Central memory CD8-positive, alpha-beta T cell (primary cell): ENCODE results near the gene TM6SF1.
"Not testable (repeated sequence)": the region's sequence is repeated elsewhere in the genome, so short reads cannot be mapped to it uniquely, and the experiment has no call there.

ENCODE experiments used
- ATAC-seq: fragments of 150-1000 bp; cut with Tn5 transposase; replicated peaks from 2 replicates; pipeline ENCODE4 v1.10.0; 2022; ENCODE audit warnings: mild to moderate bottlenecking, moderate FRiP score, moderate number of reproducible peaks; ENCODE audit not compliant: poor library complexity, severe bottlenecking; ENCODE audit errors: extremely low read depth
- DNase-seq, 2 donors: peaks; one replicate each; pipeline ENCODE4 v3.0.0; 2021; ENCODE audit warnings: low spot score in 2 of 2
- H3K27ac Mint-ChIP-seq: one replicate; pipeline ENCODE4 v1.8.0; 2022; ENCODE audit warnings: low read depth, mild to moderate bottlenecking, moderate library complexity, mixed read lengths
- H3K27me3 Mint-ChIP-seq: one replicate; pipeline ENCODE4 v1.8.0; 2022; ENCODE audit warnings: mixed read lengths
- H3K36me3 Mint-ChIP-seq: one replicate; pipeline ENCODE4 v1.8.0; 2022; ENCODE audit warnings: mild to moderate bottlenecking, moderate library complexity, mixed read lengths; ENCODE audit not compliant: insufficient read depth
- H3K4me1 Mint-ChIP-seq: one replicate; pipeline ENCODE4 v1.8.0; 2022; ENCODE audit warnings: mixed read lengths
- H3K4me3 Mint-ChIP-seq: one replicate; pipeline ENCODE4 v1.8.0; 2022; ENCODE audit warnings: mild to moderate bottlenecking, moderate library complexity, mixed read lengths
- H3K9me3 Mint-ChIP-seq: one replicate; pipeline ENCODE4 v1.8.0; 2022; ENCODE audit warnings: mixed read lengths

Gene TM6SF1

GRCh38 chr15:83144771-83145170 lies 37.3 kb downstream of the TM6SF1 start:
- H3K4me3 Mint-ChIP-seq, result no peak overlapping the region
- no peaks in the 10 kb centered on the region for H3K4me1 Mint-ChIP-seq
- peaks cover 35% of the 10 kb centered on the region for H3K27me3 Mint-ChIP-seq
- H3K9me3 Mint-ChIP-seq, result no peaks in the 10 kb centered on the region
- no peak overlapping the region for H3K27ac Mint-ChIP-seq
- DNase-seq (no peak), ATAC-seq (no peak)
- no peaks in the 10 kb centered on the region for H3K36me3 Mint-ChIP-seq

DNA sequence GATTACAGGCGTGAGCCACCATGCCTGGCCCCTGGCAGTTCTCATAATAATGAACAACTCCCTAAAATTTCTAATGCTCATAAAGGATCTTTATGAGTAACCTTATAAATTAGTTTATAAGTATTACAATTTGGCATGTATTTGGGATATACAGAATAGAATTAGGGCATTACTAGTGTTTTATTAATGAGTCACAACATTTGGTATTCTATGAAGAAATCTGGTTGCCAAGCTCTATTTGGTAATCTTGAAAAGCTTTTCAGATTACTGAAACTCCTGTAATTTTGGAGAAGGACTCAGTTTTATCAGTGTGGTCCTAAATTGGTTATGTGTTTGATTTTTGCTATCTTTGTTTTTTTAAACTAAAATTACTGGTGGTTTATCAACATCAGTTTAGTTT lies 45.8 kb downstream of the TM6SF1 start:
- ATAC-seq (no peak), DNase-seq (no peak)
- Mint-ChIP-seq H3K27ac (no peak overlapping the region), H3K27me3 (peaks cover 16% of the 10 kb centered on the region), H3K36me3 (peaks cover 1% of the 10 kb centered on the region), H3K9me3 (no peaks in the 10 kb centered on the region), H3K4me1 (no peaks in the 10 kb centered on the region), H3K4me3 (no peak overlapping the region)

GRCh38 chr15:83155942-83156341 lies 48.5 kb downstream of the TM6SF1 start:
- H3K36me3 Mint-ChIP-seq, result peaks cover 1% of the 10 kb centered on the region
- no peak overlapping the region for H3K4me3 Mint-ChIP-seq
- no peaks in the 10 kb centered on the region for H3K4me1 Mint-ChIP-seq
- DNase-seq (no peak), ATAC-seq (no peak)
- no peaks in the 10 kb centered on the region for H3K9me3 Mint-ChIP-seq
- peaks cover 17% of the 10 kb centered on the region for H3K27me3 Mint-ChIP-seq
- no peak overlapping the region for H3K27ac Mint-ChIP-seq

GRCh38 chr15:83158393-83158792 lies 50.9 kb downstream of the TM6SF1 start:
- no peak for DNase-seq
- H3K36me3 Mint-ChIP-seq, result peaks cover 1% of the 10 kb centered on the region
- peaks cover 29% of the 10 kb centered on the region for H3K27me3 Mint-ChIP-seq
- no peaks in the 10 kb centered on the region for H3K4me1 Mint-ChIP-seq
- no peak overlapping the region for H3K4me3 Mint-ChIP-seq
- H3K9me3 Mint-ChIP-seq, result no peaks in the 10 kb centered on the region
- ATAC-seq, result no peak
- H3K27ac Mint-ChIP-seq, result no peak overlapping the region

DNA sequence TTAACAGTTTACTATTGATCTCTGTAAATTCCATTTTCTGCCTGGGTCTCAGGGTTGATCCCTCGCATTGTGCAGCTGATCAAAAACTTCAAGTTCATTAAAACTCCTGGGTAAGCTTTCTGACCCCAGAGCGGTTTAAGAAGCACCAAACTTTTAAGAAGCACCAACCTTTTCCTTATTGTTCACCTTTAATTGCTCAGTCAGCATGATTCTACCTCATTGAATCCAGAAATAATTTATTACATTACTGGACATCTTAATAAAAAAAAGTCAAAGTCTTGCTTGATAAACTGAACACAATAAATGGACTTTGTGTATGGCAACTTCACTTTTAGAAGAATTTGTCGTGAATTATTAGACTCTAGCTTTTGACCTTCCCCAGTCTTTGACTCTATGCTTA lies 53.3 kb downstream of the TM6SF1 start:
- H3K27ac Mint-ChIP-seq, result no peak overlapping the region
- ATAC-seq (no peak), DNase-seq (no peak)
- H3K36me3 Mint-ChIP-seq, result peaks cover 1% of the 10 kb centered on the region
- H3K4me1 Mint-ChIP-seq, result no peaks in the 10 kb centered on the region
- H3K4me3 Mint-ChIP-seq, result no peak overlapping the region
- H3K27me3 Mint-ChIP-seq, result peaks cover 47% of the 10 kb centered on the region
- no peaks in the 10 kb centered on the region for H3K9me3 Mint-ChIP-seq

DNA sequence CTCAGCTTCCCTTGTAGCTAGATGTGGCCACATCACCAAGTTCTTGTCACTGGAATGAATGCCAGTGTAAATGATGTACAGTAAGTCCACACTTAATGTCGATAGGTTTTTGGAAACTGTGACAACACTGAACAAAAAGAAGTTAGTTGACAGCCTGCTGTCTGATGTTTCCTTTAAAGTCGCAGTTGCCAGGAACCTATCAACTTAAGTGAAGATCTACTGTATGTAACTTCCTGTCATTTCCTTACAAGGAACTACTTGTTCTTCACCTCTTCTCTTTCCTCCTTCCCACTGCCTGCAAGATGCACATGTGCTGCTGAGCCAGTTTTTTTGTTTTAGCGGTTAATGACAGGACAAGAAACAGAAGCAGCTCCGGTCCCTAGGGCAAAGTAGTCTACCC lies 55.6 kb downstream of the TM6SF1 start:
- Mint-ChIP-seq H3K27ac (no peak overlapping the region), H3K4me3 (no peak overlapping the region), H3K36me3 (no peaks in the 10 kb centered on the region), H3K9me3 (peaks cover 8% of the 10 kb centered on the region), H3K4me1 (no peaks in the 10 kb centered on the region), H3K27me3 (peaks cover 70% of the 10 kb centered on the region)
- ATAC-seq (no peak), DNase-seq (no peak)

DNA sequence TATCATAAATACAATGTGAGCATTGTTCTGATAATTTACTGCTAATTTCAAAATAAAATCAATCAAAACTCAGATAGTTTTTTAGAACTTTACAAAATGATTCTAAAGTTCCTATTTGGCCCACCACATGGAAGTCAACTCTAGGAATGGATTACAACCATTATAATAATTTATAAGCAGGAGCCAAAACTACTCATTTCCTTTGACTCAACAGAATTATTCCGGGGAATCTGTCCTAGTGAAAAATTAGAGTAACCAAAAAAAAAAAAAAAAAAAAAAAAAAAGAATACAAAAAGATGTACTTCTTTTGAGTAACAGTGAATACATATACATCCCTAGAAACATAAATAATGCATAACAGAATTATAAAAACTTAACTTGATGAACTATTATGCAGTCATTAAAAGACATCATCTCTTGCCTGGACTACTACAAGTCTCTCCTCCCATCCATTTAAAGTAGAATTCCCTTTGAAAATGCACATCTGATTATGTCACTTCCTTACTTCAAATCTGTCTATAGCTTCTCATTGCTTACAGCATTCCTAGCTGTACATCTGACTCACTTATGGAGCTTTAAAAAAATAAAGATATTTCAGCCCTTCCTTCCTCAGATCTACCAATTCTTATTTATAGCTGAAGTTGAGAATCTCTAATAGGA lies 56.8 kb downstream of the TM6SF1 start:
- no peak for ATAC-seq
- H3K27me3 Mint-ChIP-seq, result peaks cover 75% of the 10 kb centered on the region
- H3K27ac Mint-ChIP-seq, result no peak overlapping the region
- DNase-seq, result no peak
- H3K4me1 Mint-ChIP-seq, result no peaks in the 10 kb centered on the region
- H3K36me3 Mint-ChIP-seq, result no peaks in the 10 kb centered on the region
- H3K4me3 Mint-ChIP-seq, result no peak overlapping the region
- H3K9me3 Mint-ChIP-seq, result peaks cover 8% of the 10 kb centered on the region

GRCh38 chr15:83164771-83165404 lies 57.4 kb downstream of the TM6SF1 start:
- H3K27me3 Mint-ChIP-seq, result peaks cover 69% of the 10 kb centered on the region
- ATAC-seq, result no peak

DNA sequence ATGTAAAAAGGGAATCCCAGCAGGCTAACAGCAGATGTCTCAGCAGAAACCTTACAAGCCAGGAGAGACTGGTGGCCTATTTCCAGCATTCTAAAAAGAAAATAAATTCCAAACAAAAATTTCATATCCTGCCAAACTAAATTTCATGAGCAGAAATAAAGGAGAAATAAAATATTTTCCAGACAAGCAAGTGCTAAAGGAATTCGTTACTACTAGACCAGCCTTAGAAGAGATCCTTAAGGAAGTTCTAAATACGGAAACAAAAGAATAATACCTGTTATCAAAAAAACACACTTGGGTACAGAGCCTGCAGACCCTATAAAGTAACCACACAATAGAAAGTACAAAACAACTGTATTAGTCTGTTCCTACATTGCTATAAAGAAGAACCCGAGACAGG lies 58.8 kb downstream of the TM6SF1 start:
- DNase-seq (no peak), ATAC-seq (no peak)
- no peaks in the 10 kb centered on the region for H3K36me3 Mint-ChIP-seq
- H3K4me3 Mint-ChIP-seq, result no peak overlapping the region
- peaks cover 8% of the 10 kb centered on the region for H3K9me3 Mint-ChIP-seq
- no peaks in the 10 kb centered on the region for H3K4me1 Mint-ChIP-seq
- peaks cover 64% of the 10 kb centered on the region for H3K27me3 Mint-ChIP-seq
- no peak overlapping the region for H3K27ac Mint-ChIP-seq

More at GRCh38 chr15:83164771-83165404, 57.4 kb downstream of the TM6SF1 start:
- Mint-ChIP-seq H3K27ac (no peak overlapping the region), H3K36me3 (no peaks in the 10 kb centered on the region), H3K4me1 (no peaks in the 10 kb centered on the region), H3K9me3 (peaks cover 8% of the 10 kb centered on the region), H3K4me3 (no peak overlapping the region)
- no peak for DNase-seq

GRCh38 chr15:83166830-83167229 lies 59.4 kb downstream of the TM6SF1 start:
- H3K9me3 Mint-ChIP-seq, result peaks cover 8% of the 10 kb centered on the region
- H3K27me3 Mint-ChIP-seq, result peaks cover 64% of the 10 kb centered on the region
- ATAC-seq (no peak), DNase-seq (no peak)
- H3K4me3 Mint-ChIP-seq, result no peak overlapping the region
- H3K27ac Mint-ChIP-seq, result no peak overlapping the region
- H3K36me3 Mint-ChIP-seq, result no peaks in the 10 kb centered on the region
- H3K4me1 Mint-ChIP-seq, result no peaks in the 10 kb centered on the region

- H3K27me3 Mint-ChIP-seq, result peaks cover 44% of the 10 kb centered on the region
- H3K4me3 Mint-ChIP-seq, ATAC-seq, H3K27ac Mint-ChIP-seq, H3K9me3 Mint-ChIP-seq, H3K4me1 Mint-ChIP-seq, DNase-seq, H3K36me3 Mint-ChIP-seq: not testable (repeated sequence)
These were observed 62.1 kb downstream of the TM6SF1 start for GRCh38 chr15:83169576-83169975.

- H3K27ac Mint-ChIP-seq, result no peak overlapping the region
- no peak overlapping the region for H3K4me3 Mint-ChIP-seq
- peaks cover 8% of the 10 kb centered on the region for H3K9me3 Mint-ChIP-seq
- no peak for DNase-seq
- no peak for ATAC-seq
- H3K4me1 Mint-ChIP-seq, result no peaks in the 10 kb centered on the region
- H3K36me3 Mint-ChIP-seq, result no peaks in the 10 kb centered on the region
- H3K27me3 Mint-ChIP-seq, result peaks cover 35% of the 10 kb centered on the region
These were observed 63.2 kb downstream of the TM6SF1 start for GRCh38 chr15:83170474-83171165.

DNA sequence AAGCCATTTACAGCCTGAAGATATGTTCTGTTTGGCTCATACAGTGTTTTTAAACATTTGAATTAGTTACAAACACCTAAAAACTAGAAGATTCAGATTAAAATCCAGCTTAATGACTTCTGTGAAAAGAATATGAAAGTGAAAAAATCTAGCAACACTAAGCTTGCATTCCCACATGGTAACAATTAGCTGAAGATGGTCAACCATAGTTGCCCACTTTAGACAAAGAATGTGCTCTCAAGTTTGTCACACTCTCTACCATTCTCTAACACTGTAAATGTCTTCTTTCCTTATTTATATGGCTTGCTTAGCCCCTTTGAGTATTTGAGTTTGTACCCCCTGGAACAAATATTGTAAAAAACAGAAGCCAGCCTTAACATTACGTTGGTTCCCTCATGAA lies 67.4 kb downstream of the TM6SF1 start:
- Mint-ChIP-seq H3K36me3 (no peaks in the 10 kb centered on the region), H3K27ac (no peak overlapping the region), H3K4me3 (no peak overlapping the region), H3K27me3 (peaks cover 15% of the 10 kb centered on the region), H3K4me1 (no peaks in the 10 kb centered on the region), H3K9me3 (no peaks in the 10 kb centered on the region)
- ATAC-seq (no peak), DNase-seq (no peak)
